Stimulated activated CD8-positive, alpha-beta memory T cell treated with anti-CD3 and anti-CD28 coated beads, Interleukin-4, amount 100 ng/mL, for 48 hours (primary cell): ENCODE data around the gene GBF1.
"Not testable (repeated sequence)": the region's sequence is repeated elsewhere in the genome, so short reads cannot be mapped to it uniquely, and the experiment has no call there.

Experiments
- DNase-seq: peaks from one replicate; pipeline ENCODE4 v3.0.0-alpha.2; 2020

The GBF1 gene

DNA sequence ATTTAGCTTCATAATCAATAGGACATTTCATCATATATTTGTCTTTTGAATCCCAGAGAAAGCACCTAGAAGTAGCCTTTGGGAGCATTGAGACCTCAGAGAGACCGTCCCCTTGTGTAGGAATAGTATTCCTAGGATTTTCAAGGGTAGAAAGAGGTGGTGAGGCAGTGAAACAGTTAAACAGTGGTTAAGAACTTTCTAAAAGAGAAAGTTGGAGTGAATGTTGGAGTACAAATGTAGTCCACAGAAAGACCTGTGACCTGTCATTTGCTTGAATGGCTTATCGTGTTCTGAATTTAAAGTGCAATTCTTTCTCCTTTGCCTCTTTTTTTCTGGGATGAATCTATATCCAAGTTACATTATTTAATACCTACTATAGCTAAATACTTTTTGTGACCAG lies 30.0 kb downstream of the GBF1 start:
- DNase-seq: no peak

GRCh38 chr10:102279104-102279503 lies 33.8 kb downstream of the GBF1 start:
- no peak for DNase-seq

DNA sequence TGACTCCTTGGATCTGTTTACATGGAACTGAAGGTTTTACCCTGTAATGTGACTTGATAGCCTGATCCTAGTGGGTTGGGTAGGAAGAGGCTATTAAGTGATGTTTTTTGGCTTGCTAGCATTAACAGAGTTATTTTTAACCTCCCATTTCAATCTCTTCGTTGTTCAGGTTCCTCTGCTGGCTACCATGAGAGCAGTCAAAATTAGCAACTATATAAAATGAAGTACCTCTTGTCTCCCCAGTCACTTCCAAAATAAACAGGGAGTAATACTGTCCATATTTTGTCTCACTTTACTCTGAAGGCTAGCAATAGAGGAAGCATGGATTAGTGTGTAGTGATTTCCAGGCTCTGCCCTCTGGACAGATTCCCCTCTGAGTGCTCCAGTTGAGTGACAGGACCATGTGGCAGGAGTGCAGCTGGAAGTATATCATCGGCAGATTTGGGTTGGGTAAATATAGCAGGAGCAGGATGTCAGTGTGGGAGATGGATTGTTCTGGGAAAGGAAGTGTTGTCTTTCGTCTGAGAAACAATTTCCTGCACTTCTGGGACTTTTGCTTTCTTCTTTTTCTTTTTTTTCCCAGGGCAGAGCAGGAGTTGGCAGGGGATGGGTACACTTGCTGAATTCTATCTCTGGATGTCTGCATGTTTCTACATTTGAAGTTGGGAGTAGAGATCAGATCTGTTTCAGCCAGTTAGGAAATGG lies 35.2 kb downstream of the GBF1 start:
- DNase-seq: no peak

DNA sequence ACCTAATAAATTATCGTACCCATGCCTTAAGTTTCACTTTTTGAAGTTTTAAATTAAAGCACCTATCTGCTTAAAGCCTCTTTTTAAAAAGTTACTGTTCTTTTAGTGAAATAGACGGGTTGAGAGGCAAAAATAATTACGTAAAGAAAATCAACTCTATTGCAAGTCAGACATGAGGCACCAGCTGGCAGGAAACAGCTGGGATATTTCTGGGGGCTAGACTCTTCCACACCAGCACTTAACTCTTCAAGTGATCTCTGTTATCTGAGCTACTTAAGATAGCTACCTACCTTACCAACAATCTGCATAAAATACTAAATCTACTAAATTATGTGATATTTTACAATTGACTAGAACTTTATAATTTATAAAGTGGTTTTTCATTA lies 35.8 kb downstream of the GBF1 start:
- no peak for DNase-seq

DNA sequence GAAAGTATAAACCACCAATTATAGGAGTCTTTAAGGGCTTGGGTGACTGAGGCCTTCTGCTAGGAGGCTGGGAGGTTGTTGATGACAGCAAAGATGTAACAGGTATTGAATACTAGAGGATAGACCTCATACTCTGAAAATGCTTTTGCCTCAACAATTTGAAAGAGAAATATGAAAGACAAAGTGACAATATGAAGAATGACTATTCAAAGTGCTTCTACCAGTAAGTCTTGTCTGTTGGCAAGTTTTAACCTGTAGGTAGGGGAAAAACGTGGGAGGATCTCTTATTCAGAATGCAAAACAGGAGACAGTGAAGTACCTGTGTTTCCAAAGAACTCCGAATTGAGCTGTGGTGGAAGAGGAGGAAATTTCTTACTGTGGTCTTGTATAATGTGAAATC lies 38.2 kb downstream of the GBF1 start:
- DNase-seq: no peak

DNA sequence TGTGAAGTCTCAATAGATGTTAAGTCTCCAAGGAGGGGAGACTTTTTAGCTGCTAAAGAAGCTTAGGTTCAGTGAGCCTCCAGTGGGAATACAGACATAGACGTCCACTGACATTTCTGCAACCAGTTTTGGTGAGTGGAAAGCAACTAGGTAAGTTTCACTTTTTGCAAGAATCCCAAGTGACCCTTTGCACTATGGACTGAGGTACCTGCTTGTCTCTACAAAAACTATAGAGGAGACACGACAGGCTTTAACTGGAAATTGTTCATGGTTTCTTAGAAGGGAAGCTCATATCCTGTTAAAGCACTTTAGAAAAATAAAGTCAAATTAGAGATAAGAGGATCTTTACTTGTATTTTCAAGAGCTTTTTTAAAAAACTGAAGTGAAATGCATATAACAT lies 38.6 kb downstream of the GBF1 start:
- DNase-seq: no peak

DNA sequence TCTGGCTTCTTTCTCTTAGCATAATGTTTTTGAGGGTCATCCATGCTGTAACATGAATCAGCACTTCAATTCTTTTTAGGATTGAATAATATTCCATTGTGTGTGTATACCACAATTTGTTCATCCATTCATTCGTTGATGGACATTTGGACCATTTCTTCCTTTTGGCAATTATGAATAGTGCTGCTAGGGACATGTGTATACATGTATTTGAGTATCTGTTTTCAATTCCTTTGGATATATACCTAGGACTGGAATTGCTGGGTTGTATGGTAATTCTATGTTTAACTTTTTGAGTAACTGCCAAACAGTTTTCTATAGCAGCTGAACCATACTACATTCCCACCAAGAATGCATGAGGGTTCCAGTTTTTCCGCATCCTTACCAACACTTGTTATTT lies 39.2 kb downstream of the GBF1 start:
- no peak for DNase-seq

DNA sequence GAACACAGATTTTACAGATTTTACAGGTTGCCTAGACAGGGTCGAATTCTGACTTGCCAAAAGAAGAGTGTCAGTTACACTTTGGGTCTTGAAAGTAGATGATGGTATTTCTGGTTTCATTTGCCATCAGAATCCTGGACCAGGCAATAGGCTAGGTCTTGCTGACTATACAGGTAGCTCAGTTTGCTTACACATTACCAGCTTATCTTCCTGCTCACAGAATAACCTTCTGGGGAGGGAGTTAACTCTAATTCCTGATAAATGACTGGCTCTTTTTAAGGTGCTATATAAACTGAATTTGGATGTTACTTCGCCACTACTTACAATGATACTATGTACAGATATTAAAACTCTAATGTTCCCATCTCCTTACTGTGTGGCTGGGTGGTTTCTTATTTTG lies 39.8 kb downstream of the GBF1 start:
- no peak for DNase-seq

DNA sequence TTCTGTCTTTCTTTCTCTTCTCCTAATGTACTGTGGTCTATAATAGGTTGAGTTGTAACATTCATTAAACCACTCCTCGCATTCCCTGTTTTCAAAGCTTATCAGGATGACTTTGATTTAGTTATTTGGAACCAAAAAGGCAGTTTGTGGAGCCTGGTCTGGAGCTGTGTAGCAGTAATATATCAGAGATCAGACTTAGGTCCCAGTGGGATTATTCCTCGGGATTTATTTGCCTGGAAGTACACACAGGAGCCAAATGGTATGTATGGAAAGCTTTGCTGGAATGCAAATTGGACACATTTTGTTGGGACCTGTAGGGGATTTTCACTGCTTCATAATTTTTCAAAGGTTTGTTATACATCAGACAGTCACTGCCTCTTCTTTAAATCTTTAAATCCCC lies 40.9 kb downstream of the GBF1 start:
- DNase-seq: no peak

DNA sequence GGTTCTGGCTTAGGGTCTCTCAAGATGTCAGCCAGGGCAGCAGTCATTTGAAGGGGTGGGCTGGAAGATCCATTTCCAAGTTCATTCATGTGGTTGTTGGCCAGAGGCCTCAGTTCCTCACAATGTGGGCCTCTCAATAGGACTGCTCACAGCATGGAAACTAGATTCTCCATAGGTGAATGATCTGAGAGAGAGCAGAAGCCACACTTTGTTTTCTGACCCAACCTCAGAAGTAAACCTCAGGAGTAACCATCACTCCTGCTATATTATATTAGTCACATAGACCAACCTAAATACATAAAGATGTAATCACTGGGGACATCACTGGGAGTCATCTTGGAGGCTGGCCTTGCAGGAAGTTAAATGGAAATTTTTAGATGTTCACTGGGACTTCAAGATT lies 42.2 kb downstream of the GBF1 start:
- no peak for DNase-seq

GRCh38 chr10:102287991-102288390 lies 42.7 kb downstream of the GBF1 start:
- DNase-seq: no peak

GRCh38 chr10:102289356-102289755 lies 44.0 kb downstream of the GBF1 start:
- DNase-seq: no peak

DNA sequence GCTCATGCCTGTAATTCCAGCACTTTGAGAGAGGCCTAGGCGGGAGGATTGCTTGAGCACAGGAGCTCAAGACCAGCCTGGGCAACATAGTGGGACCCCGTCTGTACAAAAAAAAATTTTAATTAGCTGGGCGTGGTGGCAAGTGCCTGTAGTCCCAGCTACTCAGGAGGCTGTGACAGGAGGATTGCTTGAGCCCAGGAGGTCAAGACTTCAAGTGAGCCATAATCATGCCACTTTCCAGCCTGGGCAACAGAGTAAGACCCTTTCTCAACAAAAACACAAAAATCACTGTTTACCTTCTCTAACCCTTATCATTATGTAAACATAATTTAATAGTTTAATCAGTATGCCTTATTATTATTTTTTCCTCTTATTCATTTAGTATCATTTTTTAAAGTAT lies 44.5 kb downstream of the GBF1 start:
- no peak for DNase-seq

GRCh38 chr10:102291221-102291905 lies 46.0 kb downstream of the GBF1 start:
- DNase-seq: no peak

DNA sequence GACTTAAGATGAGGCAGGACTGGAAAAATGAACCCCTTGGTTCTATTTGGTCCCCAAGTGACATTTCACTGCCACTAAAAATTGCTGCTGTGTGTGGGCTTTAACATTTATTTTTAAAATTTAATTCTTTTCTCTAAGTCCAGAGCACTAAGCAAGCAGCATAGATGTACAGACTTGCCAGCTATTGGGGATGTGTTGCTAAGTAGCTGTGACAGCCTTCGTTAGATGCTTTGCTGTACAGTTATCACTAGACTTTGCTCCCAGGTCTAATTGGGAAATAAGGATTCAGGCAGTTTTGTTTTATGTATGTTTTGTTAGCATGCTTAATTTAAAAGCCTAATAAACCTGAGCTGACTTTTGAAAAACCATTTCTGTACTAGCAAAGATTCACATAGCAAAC lies 51.8 kb downstream of the GBF1 start:
- DNase-seq: no peak

DNA sequence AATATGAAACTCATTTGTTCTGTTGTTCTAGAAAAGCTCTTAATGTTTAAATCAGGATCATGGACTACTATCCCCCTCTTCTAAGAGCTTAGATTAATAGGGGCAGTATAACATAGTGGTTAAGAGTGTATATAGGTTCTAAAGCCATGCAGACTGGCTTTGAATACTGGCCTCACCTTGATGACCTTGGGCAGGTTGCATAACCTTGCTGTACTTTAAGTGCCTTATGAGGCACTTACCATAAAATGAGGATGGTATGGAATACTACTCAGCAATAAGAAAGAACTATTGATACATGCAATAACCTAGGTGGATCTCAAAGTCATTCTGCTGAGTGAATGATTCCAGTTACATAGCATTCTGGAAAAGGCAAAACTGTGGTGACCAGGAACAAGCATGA lies 53.6 kb downstream of the GBF1 start:
- no peak for DNase-seq

- DNase-seq: no peak
These were observed 54.5 kb downstream of the GBF1 start for GRCh38 chr10:102299873-102300272.

- no peak for DNase-seq
These were observed 55.0 kb downstream of the GBF1 start for GRCh38 chr10:102300278-102300843.

DNA sequence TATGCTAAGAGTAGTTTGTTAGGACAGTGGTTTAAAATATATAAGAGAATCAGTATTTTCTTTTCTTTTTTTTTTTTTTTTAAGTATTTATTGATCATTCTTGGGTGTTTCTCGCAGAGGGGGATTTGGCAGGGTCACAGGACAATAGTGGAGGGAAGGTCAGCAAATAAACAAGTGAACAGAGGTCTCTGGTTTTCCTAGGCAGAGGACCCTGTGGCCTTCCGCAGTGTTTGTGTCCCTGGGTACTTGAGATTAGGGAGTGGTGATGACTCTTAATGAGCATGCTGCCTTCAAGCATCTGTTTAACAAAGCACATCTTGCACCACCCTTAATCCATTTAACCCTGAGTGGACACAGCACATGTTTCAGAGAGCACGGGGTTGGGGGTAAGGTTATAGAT lies 55.6 kb downstream of the GBF1 start:
- not testable (repeated sequence) for DNase-seq

GRCh38 chr10:102301332-102301731 lies 56.0 kb downstream of the GBF1 start:
- DNase-seq: not testable (repeated sequence)

- no peak for DNase-seq
These were observed 57.3 kb downstream of the GBF1 start for GRCh38 chr10:102302611-102303010.

- DNase-seq: no peak
These were observed 60.7 kb downstream of the GBF1 start for GRCh38 chr10:102306006-102306405.

DNA sequence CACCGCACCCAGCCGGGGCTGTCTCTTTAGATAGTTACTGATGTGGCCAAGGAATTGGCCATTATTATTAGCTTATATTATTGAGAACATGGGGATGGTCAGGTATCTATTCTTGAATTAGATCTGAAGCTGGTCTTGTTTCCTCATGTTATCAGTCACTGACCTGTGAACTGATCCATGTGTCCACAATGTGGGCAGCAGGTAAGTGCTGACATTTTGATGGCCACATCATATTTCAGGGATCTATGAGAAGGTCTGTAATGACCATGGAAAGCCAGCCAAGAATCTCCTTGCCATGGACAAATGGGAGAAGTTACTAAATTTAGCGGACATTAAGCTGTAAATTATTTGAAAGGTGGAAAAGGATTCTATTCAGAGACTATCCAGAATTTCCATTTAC lies 61.4 kb downstream of the GBF1 start:
- no peak for DNase-seq

GRCh38 chr10:102308318-102308717 lies 63.0 kb downstream of the GBF1 start:
- DNase-seq: not testable (repeated sequence)

GRCh38 chr10:102309236-102309635 lies 63.9 kb downstream of the GBF1 start:
- DNase-seq: no peak
